ENCODE measurements around the gene RBM4B. TPM values are rescaled to one million over a fixed set of nuclear protein-coding genes. Genes with fewer than 3 reads are reported as not detected.

RBM4B gene
- total RNA-seq, 4 donors from 2014 or later: 7.8 to 13.9 (median 11.2) TPM

DNA sequence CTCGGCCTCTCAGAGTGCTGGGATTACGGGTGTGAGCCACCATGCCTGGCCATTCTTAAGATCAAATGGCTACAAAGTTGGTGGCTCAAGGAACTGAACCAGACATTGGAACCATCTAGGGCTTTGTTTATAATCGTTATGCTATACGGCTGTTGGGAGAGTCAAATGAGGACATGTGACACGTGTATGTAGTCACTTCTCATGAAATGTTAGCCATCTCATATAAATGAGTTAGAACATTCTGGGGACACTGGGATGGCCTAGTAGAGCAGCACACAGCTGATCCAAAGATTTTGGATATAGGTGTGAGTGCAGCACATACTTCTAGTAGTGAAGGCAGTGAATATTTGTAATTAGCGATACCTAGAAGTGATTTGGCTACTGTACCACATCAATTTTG is 45.8 kb downstream of the RBM4B start:
- DNase-seq (ENCODE audit: low spot score) (no peak), ATAC-seq (ENCODE audit: low FRiP score) (no peak)
- TF ChIP-seq, protein P1, sequence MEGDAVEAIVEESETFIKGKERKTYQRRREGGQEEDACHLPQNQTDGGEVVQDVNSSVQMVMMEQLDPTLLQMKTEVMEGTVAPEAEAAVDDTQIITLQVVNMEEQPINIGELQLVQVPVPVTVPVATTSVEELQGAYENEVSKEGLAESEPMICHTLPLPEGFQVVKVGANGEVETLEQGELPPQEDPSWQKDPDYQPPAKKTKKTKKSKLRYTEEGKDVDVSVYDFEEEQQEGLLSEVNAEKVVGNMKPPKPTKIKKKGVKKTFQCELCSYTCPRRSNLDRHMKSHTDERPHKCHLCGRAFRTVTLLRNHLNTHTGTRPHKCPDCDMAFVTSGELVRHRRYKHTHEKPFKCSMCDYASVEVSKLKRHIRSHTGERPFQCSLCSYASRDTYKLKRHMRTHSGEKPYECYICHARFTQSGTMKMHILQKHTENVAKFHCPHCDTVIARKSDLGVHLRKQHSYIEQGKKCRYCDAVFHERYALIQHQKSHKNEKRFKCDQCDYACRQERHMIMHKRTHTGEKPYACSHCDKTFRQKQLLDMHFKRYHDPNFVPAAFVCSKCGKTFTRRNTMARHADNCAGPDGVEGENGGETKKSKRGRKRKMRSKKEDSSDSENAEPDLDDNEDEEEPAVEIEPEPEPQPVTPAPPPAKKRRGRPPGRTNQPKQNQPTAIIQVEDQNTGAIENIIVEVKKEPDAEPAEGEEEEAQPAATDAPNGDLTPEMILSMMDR (IDR thresholded peaks at IDR 0.05): no peak

DNA sequence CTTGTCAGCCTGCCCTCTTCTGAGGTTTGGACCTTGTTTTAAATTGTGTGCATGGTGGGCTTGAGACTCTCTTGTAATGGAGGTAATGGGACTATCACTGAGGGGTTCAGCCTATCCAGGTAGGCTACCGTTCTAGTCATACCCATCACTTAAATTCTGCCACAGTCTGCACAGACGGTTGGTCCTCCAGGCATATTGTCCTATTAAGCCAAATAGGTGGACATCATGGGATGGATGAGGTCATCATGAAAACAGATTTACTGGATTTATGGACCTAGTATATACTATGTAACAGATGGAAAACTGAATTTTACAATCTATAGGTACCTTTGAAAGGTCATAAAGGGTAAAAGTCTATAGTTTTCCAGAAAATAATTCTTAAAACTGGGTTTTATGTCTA is 48.3 kb downstream of the RBM4B start:
- TF ChIP-seq, protein P1 (IDR thresholded peaks at IDR 0.05): no peak
- DNase-seq (ENCODE audit: low spot score) (no peak), ATAC-seq (ENCODE audit: low FRiP score) (no peak)

DNA sequence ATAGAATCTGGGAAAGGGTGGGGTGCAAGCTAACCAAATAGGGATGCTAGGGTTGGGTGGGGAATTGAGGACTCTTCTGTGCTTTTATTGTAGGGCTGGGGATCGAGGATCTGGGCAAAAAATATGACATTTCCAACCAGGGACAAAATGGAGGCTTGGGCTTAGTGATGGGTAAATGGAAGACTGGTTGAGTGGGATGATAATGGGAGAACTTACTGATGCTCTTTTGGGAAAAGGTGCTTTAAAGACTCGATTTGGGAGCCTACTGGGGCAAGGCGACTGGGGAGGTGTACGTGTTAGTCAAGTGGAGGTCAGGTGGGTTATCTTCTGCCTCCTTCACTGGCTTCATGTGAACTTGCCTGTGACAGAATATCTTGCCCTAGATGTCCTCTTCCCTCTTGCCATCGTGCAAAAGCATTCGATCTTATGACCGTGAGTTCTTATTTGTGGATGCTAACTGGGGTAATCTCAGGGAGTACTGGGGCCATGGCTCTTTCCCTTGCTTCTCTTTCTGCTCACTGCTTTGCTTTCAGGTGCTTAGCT is 49.6 kb downstream of the RBM4B start:
- ATAC-seq (ENCODE audit: low FRiP score) (no peak), DNase-seq (ENCODE audit: low spot score) (no peak)
- TF ChIP-seq, protein P1 (IDR thresholded peaks at IDR 0.05): no peak

DNA sequence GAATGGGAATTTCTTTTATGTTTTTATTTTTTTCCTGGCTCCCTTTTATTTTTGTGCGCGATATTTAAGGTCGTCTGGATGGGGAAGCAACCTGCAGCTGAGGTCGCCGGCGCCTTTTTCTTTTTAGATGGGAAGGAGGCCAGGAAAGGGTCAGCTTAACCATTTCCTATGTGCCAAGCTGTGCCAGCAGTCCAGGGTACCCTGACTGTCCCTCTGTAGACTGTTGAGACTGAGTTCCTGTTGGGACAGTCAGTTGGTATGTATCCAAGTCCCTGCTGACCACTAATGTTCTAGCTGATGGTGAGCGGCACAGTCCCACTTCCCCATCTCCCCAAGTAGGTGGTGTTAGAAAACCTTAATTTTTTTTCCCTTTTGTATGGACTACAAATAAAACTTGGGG is 50.8 kb downstream of the RBM4B start:
- TF ChIP-seq, protein P1 (IDR thresholded peaks at IDR 0.05): no peak
- DNase-seq (ENCODE audit: low spot score) (no peak), ATAC-seq (ENCODE audit: low FRiP score) (no peak)

DNA sequence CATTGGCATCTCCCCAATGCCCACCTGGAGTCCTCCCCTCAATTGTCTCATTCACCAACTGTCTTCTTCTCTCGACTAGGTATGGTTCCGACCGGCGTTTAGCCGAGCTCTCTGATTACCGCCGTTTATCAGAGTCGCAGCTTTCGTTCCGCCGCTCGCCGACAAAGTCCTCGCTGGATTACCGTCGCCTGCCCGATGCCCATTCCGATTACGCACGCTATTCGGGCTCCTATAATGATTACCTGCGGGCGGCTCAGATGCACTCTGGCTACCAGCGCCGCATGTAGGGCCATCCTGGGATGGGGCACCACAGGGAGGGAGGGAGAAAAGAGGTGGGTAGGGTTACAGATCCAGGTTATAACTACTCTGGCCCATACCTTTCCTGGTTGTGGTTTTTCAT is 51.3 kb downstream of the RBM4B start:
- TF ChIP-seq, protein P1 (IDR thresholded peaks at IDR 0.05): no peak
- no peak for ATAC-seq (ENCODE audit: low FRiP score)
- DNase-seq (ENCODE audit: low spot score): no peak

DNA sequence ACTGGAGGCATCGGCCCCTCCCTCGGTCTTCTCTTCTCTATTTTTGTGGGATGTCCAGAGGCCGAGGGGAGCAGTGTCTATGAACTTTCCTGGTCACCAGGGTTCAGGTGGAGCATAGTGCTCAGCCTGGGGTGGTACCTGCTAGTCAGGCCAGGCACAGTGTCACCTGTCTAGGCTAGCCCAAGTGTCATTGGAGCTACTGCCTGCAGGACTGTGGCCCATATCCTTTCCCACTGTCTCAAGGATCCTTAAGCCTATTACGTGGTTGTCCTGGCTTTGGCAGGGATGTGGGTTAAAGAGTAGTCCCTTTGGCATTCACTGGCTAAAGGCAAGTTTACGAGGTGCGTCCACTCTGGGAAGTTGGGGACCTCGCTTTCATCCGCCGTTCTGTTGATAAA is 51.9 kb downstream of the RBM4B start:
- DNase-seq (ENCODE audit: low spot score): no peak
- TF ChIP-seq, protein P1 (IDR thresholded peaks at IDR 0.05): no peak
- no peak for ATAC-seq (ENCODE audit: low FRiP score)

DNA sequence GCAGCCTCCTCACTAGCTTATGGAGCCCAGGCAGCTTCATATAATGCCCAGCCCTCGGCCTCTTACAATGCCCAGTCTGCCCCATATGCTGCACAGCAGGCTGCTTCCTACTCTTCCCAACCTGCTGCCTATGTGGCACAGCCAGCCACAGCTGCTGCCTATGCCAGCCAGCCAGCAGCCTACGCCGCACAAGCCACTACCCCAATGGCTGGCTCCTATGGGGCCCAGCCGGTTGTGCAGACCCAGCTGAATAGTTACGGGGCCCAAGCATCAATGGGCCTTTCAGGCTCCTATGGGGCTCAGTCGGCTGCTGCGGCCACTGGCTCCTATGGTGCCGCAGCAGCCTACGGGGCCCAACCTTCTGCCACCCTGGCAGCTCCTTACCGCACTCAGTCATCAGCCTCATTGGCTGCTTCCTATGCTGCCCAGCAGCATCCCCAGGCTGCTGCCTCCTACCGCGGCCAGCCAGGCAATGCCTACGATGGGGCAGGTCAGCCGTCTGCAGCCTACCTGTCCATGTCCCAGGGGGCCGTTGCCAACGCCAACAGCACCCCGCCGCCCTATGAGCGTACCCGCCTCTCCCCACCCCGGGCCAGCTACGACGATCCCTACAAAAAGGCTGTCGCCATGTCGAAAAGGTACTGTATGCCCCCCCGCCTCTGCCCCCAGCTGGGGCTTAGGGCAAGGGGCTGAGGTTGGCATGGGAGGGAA is 52.5 kb downstream of the RBM4B start:
- no peak for ATAC-seq (ENCODE audit: low FRiP score)
- DNase-seq (ENCODE audit: low spot score): no peak
- TF ChIP-seq, protein P1 (IDR thresholded peaks at IDR 0.05): no peak

Measured in omental fat pad (tissue), 4 donors.